ENCODE results near the gene PPRC1.

DNA sequence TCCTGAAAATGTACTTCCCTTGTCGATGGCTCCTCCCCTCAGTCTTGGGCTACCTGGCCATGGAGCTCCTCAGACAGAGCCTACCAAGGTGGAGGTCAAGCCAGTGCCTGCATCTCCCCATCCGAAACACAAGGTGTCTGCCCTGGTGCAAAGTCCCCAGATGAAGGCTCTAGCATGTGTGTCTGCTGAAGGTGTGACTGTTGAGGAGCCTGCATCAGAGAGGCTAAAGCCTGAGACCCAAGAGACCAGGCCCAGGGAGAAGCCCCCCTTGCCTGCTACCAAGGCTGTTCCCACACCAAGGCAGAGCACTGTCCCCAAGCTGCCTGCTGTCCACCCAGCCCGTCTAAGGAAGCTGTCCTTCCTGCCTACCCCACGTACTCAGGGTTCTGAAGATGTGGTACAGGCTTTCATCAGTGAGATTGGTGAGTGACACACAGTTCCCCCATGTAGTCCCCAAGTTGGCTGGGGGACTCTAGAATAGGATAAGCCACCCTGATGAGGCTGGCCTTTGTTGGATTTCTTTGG lies 8.8 kb downstream of the PPRC1 start:
- no peak for TF ChIP-seq EZH2 (IDR thresholded peaks at IDR 0.05; ENCODE audit: borderline replicate concordance, insufficient read depth, low read length, poor library complexity, severe bottlenecking)
- TF ChIP-seq, protein P1, sequence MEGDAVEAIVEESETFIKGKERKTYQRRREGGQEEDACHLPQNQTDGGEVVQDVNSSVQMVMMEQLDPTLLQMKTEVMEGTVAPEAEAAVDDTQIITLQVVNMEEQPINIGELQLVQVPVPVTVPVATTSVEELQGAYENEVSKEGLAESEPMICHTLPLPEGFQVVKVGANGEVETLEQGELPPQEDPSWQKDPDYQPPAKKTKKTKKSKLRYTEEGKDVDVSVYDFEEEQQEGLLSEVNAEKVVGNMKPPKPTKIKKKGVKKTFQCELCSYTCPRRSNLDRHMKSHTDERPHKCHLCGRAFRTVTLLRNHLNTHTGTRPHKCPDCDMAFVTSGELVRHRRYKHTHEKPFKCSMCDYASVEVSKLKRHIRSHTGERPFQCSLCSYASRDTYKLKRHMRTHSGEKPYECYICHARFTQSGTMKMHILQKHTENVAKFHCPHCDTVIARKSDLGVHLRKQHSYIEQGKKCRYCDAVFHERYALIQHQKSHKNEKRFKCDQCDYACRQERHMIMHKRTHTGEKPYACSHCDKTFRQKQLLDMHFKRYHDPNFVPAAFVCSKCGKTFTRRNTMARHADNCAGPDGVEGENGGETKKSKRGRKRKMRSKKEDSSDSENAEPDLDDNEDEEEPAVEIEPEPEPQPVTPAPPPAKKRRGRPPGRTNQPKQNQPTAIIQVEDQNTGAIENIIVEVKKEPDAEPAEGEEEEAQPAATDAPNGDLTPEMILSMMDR (IDR thresholded peaks at IDR 0.05; ENCODE audit: poor library complexity, severe bottlenecking) = no peak
- no peak for TF ChIP-seq EP300 (conservative IDR thresholded peaks at IDR 0.05; ENCODE audit: poor library complexity, severe bottlenecking)
- TF ChIP-seq RAD21 (conservative IDR thresholded peaks at IDR 0.05) = no peak
- no peak for TF ChIP-seq POLR2AphosphoS5 (IDR thresholded peaks at IDR 0.05)
- TF ChIP-seq TAF1 (IDR thresholded peaks at IDR 0.05; ENCODE audit: low read depth) = no peak
- TF ChIP-seq, protein P2, sequence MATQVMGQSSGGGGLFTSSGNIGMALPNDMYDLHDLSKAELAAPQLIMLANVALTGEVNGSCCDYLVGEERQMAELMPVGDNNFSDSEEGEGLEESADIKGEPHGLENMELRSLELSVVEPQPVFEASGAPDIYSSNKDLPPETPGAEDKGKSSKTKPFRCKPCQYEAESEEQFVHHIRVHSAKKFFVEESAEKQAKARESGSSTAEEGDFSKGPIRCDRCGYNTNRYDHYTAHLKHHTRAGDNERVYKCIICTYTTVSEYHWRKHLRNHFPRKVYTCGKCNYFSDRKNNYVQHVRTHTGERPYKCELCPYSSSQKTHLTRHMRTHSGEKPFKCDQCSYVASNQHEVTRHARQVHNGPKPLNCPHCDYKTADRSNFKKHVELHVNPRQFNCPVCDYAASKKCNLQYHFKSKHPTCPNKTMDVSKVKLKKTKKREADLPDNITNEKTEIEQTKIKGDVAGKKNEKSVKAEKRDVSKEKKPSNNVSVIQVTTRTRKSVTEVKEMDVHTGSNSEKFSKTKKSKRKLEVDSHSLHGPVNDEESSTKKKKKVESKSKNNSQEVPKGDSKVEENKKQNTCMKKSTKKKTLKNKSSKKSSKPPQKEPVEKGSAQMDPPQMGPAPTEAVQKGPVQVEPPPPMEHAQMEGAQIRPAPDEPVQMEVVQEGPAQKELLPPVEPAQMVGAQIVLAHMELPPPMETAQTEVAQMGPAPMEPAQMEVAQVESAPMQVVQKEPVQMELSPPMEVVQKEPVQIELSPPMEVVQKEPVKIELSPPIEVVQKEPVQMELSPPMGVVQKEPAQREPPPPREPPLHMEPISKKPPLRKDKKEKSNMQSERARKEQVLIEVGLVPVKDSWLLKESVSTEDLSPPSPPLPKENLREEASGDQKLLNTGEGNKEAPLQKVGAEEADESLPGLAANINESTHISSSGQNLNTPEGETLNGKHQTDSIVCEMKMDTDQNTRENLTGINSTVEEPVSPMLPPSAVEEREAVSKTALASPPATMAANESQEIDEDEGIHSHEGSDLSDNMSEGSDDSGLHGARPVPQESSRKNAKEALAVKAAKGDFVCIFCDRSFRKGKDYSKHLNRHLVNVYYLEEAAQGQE (IDR thresholded peaks at IDR 0.05; ENCODE audit: borderline replicate concordance) = no peak
